Activated B cell treated with CpG ODN at 0.5 μM for 24 hours (primary cell): ENCODE data around the gene MED14. TPM values are rescaled to one million over a fixed set of nuclear protein-coding genes. Genes with fewer than 3 reads are reported as not detected.

Experiments used
- ATAC-seq: fragments of 200-7000 bp; cut with Tn5 transposase; one replicate; pipeline ENCODE4 v1.10.0; 2021; ENCODE audit warnings: low read depth, mild to moderate bottlenecking, moderate library complexity
- CTCF ChIA-PET: fragments of 350-600 bp; sonication (Branson Sonifier 250); formaldehyde crosslinking; loops from one replicate; lab custom pipeline; 2021; ENCODE audit warnings: antibody characterized with exemption; lab: Charles Lee
- POLR2A ChIA-PET: fragments of 350-600 bp; sonication (Branson Sonifier 250); formaldehyde crosslinking; loops from one replicate; lab custom pipeline; 2021; ENCODE audit warnings: antibody characterized with exemption; lab: Charles Lee
- DNase-seq: peaks from one replicate; pipeline ENCODE4 v3.0.0; 2022
- H3K27ac Mint-ChIP-seq: one replicate; pipeline ENCODE4 v1.8.0; 2020; ENCODE audit warnings: mixed read lengths
- H3K27me3 Mint-ChIP-seq: one replicate; pipeline ENCODE4 v1.8.0; 2021; ENCODE audit warnings: mixed read lengths
- H3K36me3 Mint-ChIP-seq: one replicate; pipeline ENCODE4 v1.8.0; 2021; ENCODE audit warnings: low read depth, mixed read lengths
- H3K4me1 Mint-ChIP-seq: one replicate; pipeline ENCODE4 v1.8.0; 2021; ENCODE audit warnings: mixed read lengths
- H3K4me3 Mint-ChIP-seq: one replicate; pipeline ENCODE4 v1.8.0; 2020; ENCODE audit warnings: mild to moderate bottlenecking, mixed read lengths
- H3K9me3 Mint-ChIP-seq: one replicate; pipeline ENCODE4 v1.8.0; 2020; ENCODE audit warnings: mixed read lengths
- intact Hi-C: fragments of 100-400 bp; cut with micrococcal nuclease; formaldehyde crosslinking; loops from one replicate; pipeline ENCODE4 v1.15.1; 2024
- total RNA-seq: library from RNA; stranded (reverse); gene quantifications from 2 replicates; pipeline ENCODE4 v1.2.3, GENCODE V29; 2022
- TF ChIP-seq, protein P1 (sequence below): fragments of 200-600 bp; IDR thresholded peaks from one replicate; pipeline ENCODE4 v1.8.0; 2022; ENCODE audit warnings: antibody characterized with exemption, mild to moderate bottlenecking

MED14 gene
- total RNA-seq, 1 donor from 2014 or later = 62.6 TPM

DNA sequence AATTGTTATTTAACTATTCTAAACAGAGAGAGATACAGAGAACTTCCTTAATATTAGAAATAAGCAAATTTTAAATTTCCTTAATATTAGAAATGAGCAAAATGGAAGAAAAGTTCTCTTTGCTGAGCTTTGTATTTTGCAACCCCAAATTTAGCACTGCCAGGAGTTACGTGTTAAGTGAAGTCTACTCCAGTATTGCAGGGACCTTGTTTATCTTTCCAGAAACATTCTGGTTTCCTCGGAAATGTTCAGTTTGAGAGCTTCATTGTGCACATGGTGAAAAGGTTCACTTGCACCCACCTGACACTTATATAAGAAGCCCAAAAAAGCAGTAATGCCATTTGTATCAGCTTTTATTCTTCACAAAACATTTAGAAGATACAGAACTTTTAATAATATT is 81.8 kb downstream of the MED14 start:
- ChIA-PET CTCF (interaction anchor here (1.3 to 4.4 kb wide), 2 partner anchors 110 to 142 kb away, joined by 6 to 70 read pairs; no protein-coding TSS in a partner anchor), POLR2A (no interaction called here)
- no peak overlapping the region for H3K27ac Mint-ChIP-seq
- ATAC-seq (no peak), DNase-seq (no peak)
- H3K4me1 Mint-ChIP-seq = peaks cover 4% of the 10 kb centered on the region
- no peaks in the 10 kb centered on the region for H3K27me3 Mint-ChIP-seq
- H3K4me3 Mint-ChIP-seq = no peak overlapping the region
- peaks cover 35% of the 10 kb centered on the region for H3K36me3 Mint-ChIP-seq
- intact Hi-C loops = loop anchor here (5.0 kb wide), 1 partner anchor 484 kb away; no protein-coding TSS in a partner anchor
- H3K9me3 Mint-ChIP-seq = no peaks in the 10 kb centered on the region
- TF ChIP-seq, protein P1, sequence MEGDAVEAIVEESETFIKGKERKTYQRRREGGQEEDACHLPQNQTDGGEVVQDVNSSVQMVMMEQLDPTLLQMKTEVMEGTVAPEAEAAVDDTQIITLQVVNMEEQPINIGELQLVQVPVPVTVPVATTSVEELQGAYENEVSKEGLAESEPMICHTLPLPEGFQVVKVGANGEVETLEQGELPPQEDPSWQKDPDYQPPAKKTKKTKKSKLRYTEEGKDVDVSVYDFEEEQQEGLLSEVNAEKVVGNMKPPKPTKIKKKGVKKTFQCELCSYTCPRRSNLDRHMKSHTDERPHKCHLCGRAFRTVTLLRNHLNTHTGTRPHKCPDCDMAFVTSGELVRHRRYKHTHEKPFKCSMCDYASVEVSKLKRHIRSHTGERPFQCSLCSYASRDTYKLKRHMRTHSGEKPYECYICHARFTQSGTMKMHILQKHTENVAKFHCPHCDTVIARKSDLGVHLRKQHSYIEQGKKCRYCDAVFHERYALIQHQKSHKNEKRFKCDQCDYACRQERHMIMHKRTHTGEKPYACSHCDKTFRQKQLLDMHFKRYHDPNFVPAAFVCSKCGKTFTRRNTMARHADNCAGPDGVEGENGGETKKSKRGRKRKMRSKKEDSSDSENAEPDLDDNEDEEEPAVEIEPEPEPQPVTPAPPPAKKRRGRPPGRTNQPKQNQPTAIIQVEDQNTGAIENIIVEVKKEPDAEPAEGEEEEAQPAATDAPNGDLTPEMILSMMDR = no peak

DNA sequence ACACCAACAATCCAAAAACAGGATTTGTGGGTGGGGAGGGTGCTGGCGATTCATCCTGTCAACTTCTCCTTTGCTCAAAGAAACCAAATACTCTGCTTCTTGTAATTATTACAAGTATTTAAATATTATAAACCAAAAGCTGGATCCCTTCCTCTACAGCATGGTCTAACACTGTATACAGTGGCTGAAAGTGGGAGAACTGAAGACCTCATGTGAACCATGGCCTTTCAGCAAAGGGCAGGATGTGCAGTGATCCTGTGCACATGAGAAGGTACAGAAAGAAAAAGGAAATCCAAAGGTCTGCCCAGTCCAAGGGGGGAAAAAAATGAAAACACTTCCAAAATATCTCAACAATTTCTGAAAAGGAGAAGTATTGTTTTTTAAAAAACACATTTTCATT is 82.7 kb downstream of the MED14 start:
- no peak overlapping the region for H3K4me3 Mint-ChIP-seq
- ChIA-PET POLR2A (no interaction called here), CTCF (interaction anchor here (1.0 to 4.4 kb wide), 4 partner anchors 97 to 143 kb away, joined by 3 to 70 read pairs (median 6); no protein-coding TSS in a partner anchor)
- no peak for ATAC-seq
- H3K4me1 Mint-ChIP-seq = peaks cover 7% of the 10 kb centered on the region
- no peak for DNase-seq
- H3K9me3 Mint-ChIP-seq = no peaks in the 10 kb centered on the region
- H3K27me3 Mint-ChIP-seq = no peaks in the 10 kb centered on the region
- TF ChIP-seq, protein P1 = no peak
- H3K27ac Mint-ChIP-seq = no peak overlapping the region
- H3K36me3 Mint-ChIP-seq = peaks cover 34% of the 10 kb centered on the region
- intact Hi-C loops = loop anchor here (5.0 kb wide), 1 partner anchor 485 kb away; no protein-coding TSS in a partner anchor

- no peak overlapping the region for H3K4me3 Mint-ChIP-seq
- ChIA-PET CTCF (interaction anchor here (0.8 to 4.4 kb wide), 12 partner anchors 9 to 468 kb away, joined by 3 to 70 read pairs (median 4); no protein-coding TSS in a partner anchor), POLR2A (no interaction called here)
- TF ChIP-seq, protein P1 = peak; percentile 57
- ATAC-seq (no peak), DNase-seq (no peak)
- intact Hi-C loops = loop anchor here (1.0 to 5.0 kb wide), 3 partner anchors 143 to 486 kb away; no protein-coding TSS in a partner anchor
- H3K9me3 Mint-ChIP-seq = no peaks in the 10 kb centered on the region
- peaks cover 32% of the 10 kb centered on the region for H3K36me3 Mint-ChIP-seq
- H3K4me1 Mint-ChIP-seq = peaks cover 10% of the 10 kb centered on the region
- H3K27me3 Mint-ChIP-seq = no peaks in the 10 kb centered on the region
- no peak overlapping the region for H3K27ac Mint-ChIP-seq
Observed at GRCh38 chrX:40651620-40652223, 83.6 kb downstream of the MED14 start.

GRCh38 chrX:40647307-40648197 is 87.8 kb downstream of the MED14 start, which contains the start of gene CXorf38:
TSS of gene CXorf38 (minus strand) at chrX:40647561. CDS start at chrX:40647520, 41 bp downstream.
- CTCF ChIA-PET = interaction anchor here (0.6 to 1.2 kb wide), 4 partner anchors 11 to 468 kb away, joined by 3 to 4 read pairs (median 3); no protein-coding TSS in a partner anchor
- Mint-ChIP-seq H3K27me3 (no peaks in the 10 kb centered on the region), H3K4me1 (peaks cover 39% of the 10 kb centered on the region)

More at GRCh38 chrX:40647307-40648197, 87.8 kb downstream of the MED14 start, which contains the start of gene CXorf38:
- Mint-ChIP-seq H3K36me3 (peaks cover 20% of the 10 kb centered on the region), H3K4me3 (peak within 1 kb of the TSS; percentile 94), H3K9me3 (no peaks in the 10 kb centered on the region), H3K27ac (peak within 1 kb of the TSS; percentile 93)
- intact Hi-C loops = loop anchor here (1.0 to 5.0 kb wide), 6 partner anchors 67 to 685 kb away; partner anchors contain the start of genes ATP6AP2, BCOR and MED14
- ATAC-seq (peak; percentile 67), DNase-seq (peak; percentile 83)
- POLR2A ChIA-PET = interaction anchor here (0.6 to 2.5 kb wide), 2 partner anchors 438 to 686 kb away, joined by 3 to 12 read pairs; partner anchors contain the start of gene USP9X
- TF ChIP-seq, protein P1 = no peak
